Smooth muscle cell (in vitro differentiated cells): ENCODE results near the gene PHYHIPL. TPM values are rescaled to one million over a fixed set of nuclear protein-coding genes. Genes with fewer than 3 reads are reported as not detected.
A peak's percentile ranks its signal among the peaks of the same experiment; 100 is the strongest.

ENCODE experiments used
- DNase-seq: peaks from one replicate; lab custom pipeline; 2025; ENCODE audit not compliant: unreplicated experiment; lab: John Stamatoyannopoulos, UW
- H2AFZ ChIP-seq: fragments of 200-600 bp; sonication (generic); 2 replicates; pipeline ENCODE4 v1.6.0; 2016; ENCODE audit warnings: antibody characterized with exemption, low read depth, mild to moderate bottlenecking
- H3F3A ChIP-seq: fragments of 200-600 bp; sonication (generic); 2 replicates; pipeline ENCODE4 v1.6.0; 2017; ENCODE audit warnings: antibody characterized with exemption, low read depth
- H3K27ac ChIP-seq: fragments of 200-600 bp; sonication (generic); 2 replicates; pipeline ENCODE4 v1.5.1; 2016; ENCODE audit warnings: low read depth, mild to moderate bottlenecking
- H3K27me3 ChIP-seq: fragments of 200-600 bp; sonication (generic); 2 replicates; pipeline ENCODE4 v1.6.1; 2016; ENCODE audit warnings: low read depth, mild to moderate bottlenecking
- H3K36me3 ChIP-seq: fragments of 200-600 bp; sonication (generic); 2 replicates; pipeline ENCODE4 v1.5.1; 2016; ENCODE audit warnings: low read depth
- H3K4me1 ChIP-seq: fragments of 200-600 bp; sonication (generic); 2 replicates; pipeline ENCODE4 v1.5.1; 2016; ENCODE audit warnings: low read depth
- H3K4me2 ChIP-seq: fragments of 200-600 bp; sonication (generic); 2 replicates; pipeline ENCODE4 v1.6.0; 2016; ENCODE audit warnings: mild to moderate bottlenecking
- H3K4me3 ChIP-seq: fragments of 200-600 bp; sonication (generic); 2 replicates; pipeline ENCODE4 v1.5.1; 2016; ENCODE audit warnings: mild to moderate bottlenecking
- H3K79me2 ChIP-seq: fragments of 200-600 bp; sonication (generic); 2 replicates; pipeline ENCODE4 v1.6.0; 2016; ENCODE audit warnings: low read depth, mild to moderate bottlenecking
- H3K9ac ChIP-seq: fragments of 200-600 bp; sonication (generic); 2 replicates; pipeline ENCODE4 v1.6.0; 2016; ENCODE audit warnings: low read depth
- H3K9me3 ChIP-seq: fragments of 200-600 bp; sonication (generic); replicated peaks from 2 replicates; pipeline ENCODE4 v1.5.1; 2016; ENCODE audit warnings: low read depth
- H4K20me1 ChIP-seq: fragments of 200-600 bp; sonication (generic); 2 replicates; pipeline ENCODE4 v1.6.0; 2016; ENCODE audit warnings: low read depth
- CTCF ChIP-seq: fragments of 200-600 bp; sonication (generic); IDR thresholded peaks from 2 replicates; pipeline ENCODE4 v1.5.1; 2017; ENCODE audit warnings: borderline replicate concordance, mild to moderate bottlenecking, antibody characterized with exemption; ENCODE audit not compliant: insufficient read depth, poor library complexity, severe bottlenecking
- WGBS: methylation state at CpG from one replicate; pipeline ENCODE4 v1.1.7; 2016; ENCODE audit warnings: low lambda C conversion rate; 5-methylcytosine and 5-hydroxymethylcytosine counted together
- polyA plus RNA-seq: library from polyadenylated mRNA; unstranded; fragments of >200 nt; fragmentation: Nextera tagmentation; extraction: Ambion mirVana; gene quantifications from 2 replicates; pipeline ENCODE4 v1.2.1, GENCODE V29; 2016
- total RNA-seq: library from RNA; depleted of rRNA; stranded (reverse); fragments of >200 nt; gene quantifications from 2 replicates; pipeline ENCODE4 v1.2.3, GENCODE V29; 2014

PHYHIPL gene
- total and polyA plus RNA-seq, 2 experiments from 2014 or later = 0.31 to 0.63 TPM

- Histone ChIP-seq H2AFZ (no peak overlapping the region), H3K36me3 (no peaks in the 10 kb centered on the region), H3K4me1 (peaks cover 4% of the 10 kb centered on the region), H3K79me2 (no peaks in the 10 kb centered on the region), H3K9me3 (no peaks in the 10 kb centered on the region), H3K4me2 (peak overlapping the region; percentile 94), H3K4me3 (peak overlapping the region; percentile 57), H3K27ac (no peak overlapping the region), H4K20me1 (no peaks in the 10 kb centered on the region), H3K9ac (no peak overlapping the region), H3F3A (no peaks in the 10 kb centered on the region), H3K27me3 (peaks cover 34% of the 10 kb centered on the region)
- no peak for DNase-seq
- TF ChIP-seq CTCF = no peak
- 10% methylated on average over 40 of the region's 41 CpGs for WGBS
Observed at GRCh38 chr10:59177031-59177797, 771 bp downstream of the PHYHIPL start.

- Histone ChIP-seq H3K4me2 (no peak overlapping the region), H4K20me1 (no peaks in the 10 kb centered on the region), H3K9me3 (no peaks in the 10 kb centered on the region), H3K36me3 (no peaks in the 10 kb centered on the region), H3K79me2 (no peaks in the 10 kb centered on the region), H3K27me3 (peaks cover 34% of the 10 kb centered on the region), H3F3A (no peaks in the 10 kb centered on the region), H3K9ac (no peak overlapping the region), H2AFZ (no peak overlapping the region), H3K27ac (no peak overlapping the region), H3K4me1 (peaks cover 4% of the 10 kb centered on the region), H3K4me3 (peak overlapping the region; percentile 57)
- WGBS = 78% methylated on average over 5 of the region's 5 CpGs
- TF ChIP-seq CTCF = no peak
- DNase-seq = no peak
Observed at GRCh38 chr10:59177836-59178235, 1.4 kb downstream of the PHYHIPL start.

- Histone ChIP-seq H3K9ac (no peak overlapping the region), H3K79me2 (no peaks in the 10 kb centered on the region), H3K9me3 (no peaks in the 10 kb centered on the region), H2AFZ (no peak overlapping the region), H3K27me3 (peaks cover 34% of the 10 kb centered on the region), H3K4me1 (peaks cover 4% of the 10 kb centered on the region), H3K4me3 (peak overlapping the region; percentile 57), H4K20me1 (no peaks in the 10 kb centered on the region), H3K36me3 (no peaks in the 10 kb centered on the region), H3F3A (no peaks in the 10 kb centered on the region), H3K27ac (no peak overlapping the region), H3K4me2 (no peak overlapping the region)
- TF ChIP-seq CTCF = no peak
- no peak for DNase-seq
- 63% methylated on average over 2 of the region's 2 CpGs for WGBS
Observed at GRCh38 chr10:59179068-59179467, 2.6 kb downstream of the PHYHIPL start.
